Measurements from ENCODE around the gene TBC1D25.
A peak's percentile ranks its signal among the peaks of the same experiment; 100 is the strongest.
"Not testable (repeated sequence)": the region's sequence is repeated elsewhere in the genome, so short reads cannot be mapped to it uniquely, and the experiment has no call there.

Gene TBC1D25

DNA sequence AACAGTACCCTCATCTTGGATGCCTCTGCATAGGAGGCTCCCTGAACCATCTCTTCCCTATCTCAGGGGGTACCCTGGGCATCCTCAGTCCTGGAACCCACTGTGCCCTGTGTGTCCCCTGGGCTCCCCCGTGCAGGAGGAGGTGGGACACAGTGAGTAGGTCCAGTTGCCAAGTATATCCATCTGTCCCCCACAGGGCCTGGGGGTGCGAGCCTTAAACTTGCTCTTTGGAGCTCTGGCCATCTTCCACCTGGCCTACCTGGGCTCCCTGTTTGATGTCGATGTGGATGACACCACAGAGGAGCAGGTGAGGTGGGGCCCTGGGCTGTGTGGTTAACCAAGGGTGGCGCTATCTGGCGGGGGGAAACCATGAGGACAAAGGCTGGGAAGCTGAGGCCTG is 22.5 kb upstream of the TBC1D25 start:
- DNase-seq, result no peak

GRCh38 chrX:48519481-48519880 is 20.0 kb upstream of the TBC1D25 start:
- DNase-seq, result not testable (repeated sequence)

DNA sequence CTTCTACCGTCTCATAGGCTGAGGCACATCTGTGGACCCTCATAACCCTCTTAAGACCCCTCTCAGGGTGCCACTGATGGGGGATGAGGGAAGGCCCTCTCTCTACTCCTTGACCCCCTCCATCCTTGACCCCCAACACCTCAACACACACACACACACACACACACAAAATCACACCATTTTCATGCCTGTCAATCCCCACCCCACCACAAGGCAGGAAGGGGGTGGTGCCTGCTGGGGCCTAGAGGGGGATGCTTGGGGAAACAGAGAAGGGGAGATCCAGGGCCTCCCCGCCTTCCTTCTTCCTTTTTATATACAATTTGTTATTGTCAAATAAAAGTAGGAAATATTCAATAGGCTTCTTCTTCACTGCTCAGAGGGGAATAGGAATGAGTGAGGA is 19.1 kb upstream of the TBC1D25 start:
- no peak for DNase-seq

GRCh38 chrX:48520976-48521352 is 18.6 kb upstream of the TBC1D25 start:
- DNase-seq, result no peak

- peak; percentile 90 for DNase-seq
These were observed 17.9 kb upstream of the TBC1D25 start, which contains the start of gene EBP for GRCh38 chrX:48521353-48522243. Gene EBP (plus strand): TSS chrX:48521808. CDS start chrX:48523772, 1,964 bp downstream.

- no peak for DNase-seq
These were observed 17.2 kb upstream of the TBC1D25 start for GRCh38 chrX:48522291-48522690.

DNA sequence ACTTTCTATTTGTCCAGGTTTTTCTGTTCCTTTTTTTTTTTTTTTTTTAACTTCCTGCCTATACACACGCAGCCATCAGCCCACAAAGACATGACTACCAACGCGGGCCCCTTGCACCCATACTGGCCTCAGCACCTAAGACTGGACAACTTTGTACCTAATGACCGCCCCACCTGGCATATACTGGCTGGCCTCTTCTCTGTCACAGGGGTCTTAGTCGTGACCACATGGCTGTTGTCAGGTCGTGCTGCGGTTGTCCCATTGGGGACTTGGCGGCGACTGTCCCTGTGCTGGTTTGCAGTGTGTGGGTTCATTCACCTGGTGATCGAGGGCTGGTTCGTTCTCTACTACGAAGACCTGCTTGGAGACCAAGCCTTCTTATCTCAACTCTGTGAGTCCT is 15.8 kb upstream of the TBC1D25 start:
- DNase-seq, result no peak

- not testable (repeated sequence) for DNase-seq
These were observed 13.7 kb upstream of the TBC1D25 start for GRCh38 chrX:48525853-48526252.

GRCh38 chrX:48530736-48531135 is 8.8 kb upstream of the TBC1D25 start:
- no peak for DNase-seq

DNA sequence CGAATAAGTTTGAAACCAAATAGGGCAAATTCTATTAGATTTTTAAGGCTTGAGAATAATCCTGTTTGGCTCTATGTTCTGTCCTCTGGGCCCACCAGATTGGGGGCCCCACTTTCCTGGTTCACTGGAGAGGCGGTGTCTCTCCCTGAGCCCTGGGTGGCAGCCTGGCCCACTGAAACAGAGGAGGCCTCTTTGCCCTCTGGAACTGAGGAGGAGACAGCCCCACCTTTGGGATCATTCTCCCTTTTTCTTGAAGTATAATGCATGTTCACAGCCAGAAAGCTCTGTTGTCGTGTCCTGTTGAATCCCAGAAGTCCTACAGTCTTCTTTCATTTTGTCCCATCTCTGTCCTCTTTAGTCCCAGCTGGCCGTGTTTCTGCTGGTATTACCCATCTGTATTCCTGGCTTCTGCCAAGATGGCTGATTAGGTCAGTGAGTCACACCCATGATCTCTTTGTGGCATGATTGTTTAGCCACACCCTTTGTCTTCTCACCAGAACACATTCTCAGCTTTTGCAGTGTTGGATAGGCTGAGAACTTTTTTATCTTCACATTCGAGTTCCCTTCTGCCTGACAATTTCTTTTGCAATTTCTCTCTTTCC is 8.1 kb upstream of the TBC1D25 start:
- no peak for DNase-seq

- no peak for DNase-seq
These were observed 7.4 kb upstream of the TBC1D25 start for GRCh38 chrX:48532161-48532560.

DNA sequence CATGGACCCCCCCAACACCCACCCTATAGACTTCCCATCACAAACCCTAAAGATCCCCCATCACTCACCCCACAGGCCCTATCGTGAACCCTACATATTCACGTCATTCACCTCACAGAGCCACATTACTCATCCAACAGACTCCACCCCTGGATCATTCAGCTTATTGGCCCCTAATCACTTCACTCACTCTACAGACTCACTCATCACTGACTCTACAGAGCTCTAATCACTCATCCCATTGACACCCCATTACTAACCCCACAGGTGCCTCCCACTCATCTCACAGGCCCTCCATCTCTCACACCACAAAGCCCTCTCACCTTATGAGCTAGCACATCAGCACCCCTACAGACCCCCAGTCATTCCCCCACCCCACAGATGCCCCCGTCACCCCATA is 6.3 kb upstream of the TBC1D25 start:
- no peak for DNase-seq

- DNase-seq, result no peak
These were observed 721 bp upstream of the TBC1D25 start for GRCh38 chrX:48538641-48539344.

GRCh38 chrX:48540028-48540375 is 488 bp downstream of the TBC1D25 start:
- peak; percentile 32 to 43 for DNase-seq

DNA sequence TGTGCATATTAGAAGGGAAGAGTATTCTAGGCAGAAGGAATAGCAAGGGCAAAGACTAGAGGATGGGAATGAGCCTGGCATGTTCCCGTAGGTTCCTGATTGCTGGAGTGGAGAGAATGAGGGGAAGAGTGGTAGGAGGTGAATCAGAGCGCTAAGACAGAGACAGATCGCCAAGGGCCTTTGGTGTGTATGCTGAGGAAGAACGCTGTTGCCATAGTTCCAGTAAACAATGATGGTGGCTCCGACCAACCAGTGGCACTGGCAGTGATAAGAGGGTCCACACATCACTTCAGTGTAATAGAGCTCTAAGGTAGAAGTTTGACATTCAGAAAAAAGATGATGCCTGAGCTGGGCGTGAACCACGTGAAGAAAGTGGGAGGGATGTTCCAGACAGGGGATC is 966 bp downstream of the TBC1D25 start:
- DNase-seq, result no peak

DNA sequence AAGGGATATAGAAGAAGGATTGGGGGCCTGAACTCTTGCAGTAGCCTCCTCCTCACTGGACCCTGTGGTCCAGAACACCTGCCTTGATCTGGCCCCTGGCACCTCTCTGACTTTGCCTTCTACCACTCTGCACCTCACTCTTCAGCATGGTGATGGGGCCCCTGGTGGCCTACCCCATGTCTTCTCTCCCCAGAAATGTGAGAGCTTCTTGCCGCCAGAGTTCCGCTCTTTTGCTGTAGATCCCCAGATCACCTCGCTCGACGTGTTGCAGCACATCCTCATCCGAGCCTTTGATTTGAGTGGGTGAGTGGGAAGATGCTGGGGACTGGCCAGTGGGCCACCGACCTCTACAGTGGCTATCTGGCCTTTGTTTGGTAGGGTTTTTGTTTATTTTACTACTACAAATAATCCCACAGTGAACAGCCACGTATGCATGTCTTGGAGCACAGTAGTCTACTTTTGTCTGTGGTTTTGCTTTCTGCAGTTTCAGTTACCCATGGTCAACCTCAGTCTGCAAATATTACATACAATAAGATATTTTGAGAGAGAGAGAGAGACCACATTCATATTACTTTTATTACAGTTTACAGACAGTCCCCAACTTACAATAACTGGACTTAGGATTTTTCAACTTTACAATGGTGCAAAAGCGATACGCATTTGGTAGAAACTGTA is 1.8 kb downstream of the TBC1D25 start:
- no peak for DNase-seq

DNA sequence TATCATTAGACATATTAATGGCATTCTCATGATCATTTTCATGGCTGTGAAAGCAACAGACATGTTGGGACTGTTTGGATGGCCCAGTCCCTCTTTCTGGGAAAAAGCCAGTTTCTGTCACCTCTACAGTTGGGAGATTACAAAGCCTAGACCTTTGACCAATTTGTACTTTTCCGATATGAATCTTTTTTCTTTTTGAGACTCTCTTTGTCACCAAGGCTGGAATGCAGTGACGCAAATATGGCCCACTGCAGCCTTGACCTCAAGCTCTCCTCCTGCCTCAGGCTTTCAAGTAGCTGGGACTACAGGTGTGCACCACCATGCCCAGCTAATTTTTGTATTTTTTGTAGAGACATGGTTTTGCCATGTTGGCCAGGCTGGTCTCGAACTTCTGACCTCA is 9.4 kb downstream of the TBC1D25 start:
- DNase-seq, result no peak

GRCh38 chrX:48555731-48556325 is 16.3 kb downstream of the TBC1D25 start:
- not testable (repeated sequence) for DNase-seq

DNA sequence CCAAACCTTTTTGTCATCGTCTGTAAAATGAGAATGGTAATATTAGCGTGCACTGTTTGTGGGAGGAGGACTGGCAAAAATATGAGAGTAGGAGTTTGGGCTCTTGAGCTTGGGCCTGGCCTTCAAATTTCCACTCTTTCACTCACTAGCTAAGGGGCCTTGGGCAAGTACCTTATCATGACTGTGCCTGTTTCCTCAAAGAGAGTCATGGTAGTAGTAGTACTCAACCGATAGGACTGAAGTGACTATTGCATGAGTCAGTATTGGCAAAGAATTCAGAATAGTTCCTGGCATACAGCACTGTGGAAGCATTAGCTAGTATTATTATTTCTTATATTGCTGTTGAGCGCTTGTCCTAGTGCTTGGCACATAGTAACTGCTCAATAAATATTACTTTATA is 18.8 kb downstream of the TBC1D25 start:
- DNase-seq, result no peak

- DNase-seq, result no peak
These were observed 20.1 kb downstream of the TBC1D25 start for GRCh38 chrX:48559636-48560035.

DNA sequence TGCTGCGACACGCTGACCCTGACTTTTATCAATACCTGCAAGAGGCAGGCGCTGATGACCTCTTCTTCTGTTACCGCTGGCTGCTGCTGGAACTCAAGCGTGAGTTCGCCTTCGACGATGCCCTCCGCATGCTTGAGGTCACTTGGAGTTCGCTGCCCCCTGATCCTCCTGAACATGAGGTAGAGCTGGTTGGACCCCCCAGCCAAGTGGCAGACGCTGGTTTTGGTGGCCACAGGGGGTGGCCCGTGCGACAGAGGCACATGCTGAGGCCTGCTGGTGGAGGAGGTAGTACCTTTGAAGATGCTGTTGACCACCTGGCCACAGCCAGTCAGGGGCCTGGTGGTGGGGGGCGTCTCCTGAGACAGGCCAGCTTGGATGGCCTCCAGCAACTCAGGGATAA is 20.5 kb downstream of the TBC1D25 start:
- DNase-seq, result no peak

DNA sequence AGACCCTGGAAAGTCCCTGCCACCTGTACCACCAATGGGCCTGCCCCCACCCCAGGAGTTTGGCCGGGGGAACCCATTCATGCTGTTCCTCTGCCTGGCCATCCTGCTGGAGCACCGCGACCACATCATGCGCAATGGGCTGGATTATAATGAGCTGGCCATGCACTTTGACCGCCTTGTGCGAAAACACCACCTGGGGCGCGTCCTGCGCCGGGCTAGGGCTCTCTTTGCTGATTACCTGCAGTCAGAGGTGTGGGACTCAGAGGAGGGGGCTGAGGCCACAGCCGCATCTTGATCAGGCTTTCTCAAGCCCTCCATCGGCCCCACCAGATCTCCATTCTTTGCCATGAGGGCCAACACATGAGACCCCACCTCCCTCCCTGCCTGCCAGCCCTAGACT is 21.2 kb downstream of the TBC1D25 start:
- no peak for DNase-seq

DNA sequence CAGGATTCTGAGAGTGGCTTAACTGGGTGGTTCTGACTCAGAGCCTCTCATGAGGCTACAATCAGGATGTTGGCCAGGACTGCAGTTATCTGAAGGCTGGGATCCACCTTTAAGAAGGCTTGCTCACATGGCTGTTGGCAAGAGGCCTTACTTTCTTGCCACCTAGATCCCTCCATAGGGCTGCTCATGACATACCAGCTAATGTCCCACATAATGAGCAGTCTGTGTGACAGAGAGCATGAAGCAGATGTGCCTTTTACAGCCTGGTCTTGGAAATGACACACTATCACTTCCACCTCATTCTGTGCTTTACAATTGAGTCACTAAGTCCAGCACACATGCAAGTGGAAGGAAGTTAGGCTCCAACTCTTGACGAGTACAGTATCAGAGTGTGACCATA is 30.4 kb downstream of the TBC1D25 start:
- DNase-seq, result no peak

Measured in stimulated activated CD4-positive, alpha-beta T cell treated with anti-CD3 and anti-CD28 coated beads, Interleukin-2, amount 100 ng/mL, for 48 hours (primary cell).